ES-I3 (cell line): ENCODE measurements around the gene CGNL1.

Experiments
- H3K36me3 ChIP-seq: 2 replicates; pipeline ENCODE4 v1.6.1; 2013; ENCODE audit warnings: mild to moderate bottlenecking, low read length, control low read depth, moderate library complexity; ENCODE audit not compliant: insufficient read depth
- H3K4me1 ChIP-seq: 2 replicates; pipeline ENCODE4 v1.6.1; 2013; ENCODE audit warnings: mild to moderate bottlenecking, control low read depth, low read length; ENCODE audit not compliant: insufficient read depth
- H3K9ac ChIP-seq: 2 replicates; pipeline ENCODE4 v1.6.1; 2013; ENCODE audit warnings: low read depth, mild to moderate bottlenecking, low read length, moderate library complexity
- H3K9me3 ChIP-seq: 2 replicates; pipeline ENCODE4 v1.6.1; 2013; ENCODE audit warnings: mild to moderate bottlenecking, low read length, moderate library complexity; ENCODE audit not compliant: control insufficient read depth, insufficient read depth

Gene CGNL1

GRCh38 chr15:57385923-57386390 is 9.7 kb downstream of the CGNL1 start:
- Histone ChIP-seq H3K9ac (peak overlapping the region; percentile 34), H3K36me3 (no peaks in the 10 kb centered on the region), H3K4me1 (peaks cover 66% of the 10 kb centered on the region), H3K9me3 (no peaks in the 10 kb centered on the region)

- Histone ChIP-seq H3K9ac (peak overlapping the region; percentile 34; the same call in 1 of the 2 replicates), H3K9me3 (no peaks in the 10 kb centered on the region), H3K36me3 (no peaks in the 10 kb centered on the region), H3K4me1 (peaks cover 66% of the 10 kb centered on the region)
Measured at GRCh38 chr15:57386976-57387375, 10.7 kb downstream of the CGNL1 start.

DNA sequence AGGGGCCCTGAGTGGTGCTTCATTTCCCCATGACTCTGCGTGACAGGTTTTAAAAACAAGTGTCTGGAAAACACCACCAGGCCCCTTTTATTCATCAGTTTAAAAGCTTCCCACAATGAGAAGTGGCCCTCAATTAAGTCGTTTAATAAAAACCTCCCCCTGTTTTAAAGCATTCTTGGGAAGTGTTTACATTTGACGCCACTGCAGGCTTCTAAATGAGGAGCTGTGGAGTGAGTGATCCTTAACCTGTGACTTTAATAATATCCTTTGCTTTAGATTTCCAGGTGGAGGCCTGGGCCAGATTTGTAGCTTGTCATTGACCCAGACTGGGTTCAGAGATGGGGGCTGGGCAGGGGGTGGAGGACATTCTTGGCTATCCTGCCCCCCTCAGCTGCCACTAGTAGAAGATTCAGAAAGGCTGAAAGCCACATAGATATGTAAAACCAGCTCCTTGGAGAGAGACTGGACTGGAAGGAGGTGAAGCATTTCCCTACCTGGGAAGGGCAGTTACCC is 11.3 kb downstream of the CGNL1 start:
- Histone ChIP-seq H3K9ac (peak overlapping the region; percentile 38), H3K36me3 (no peaks in the 10 kb centered on the region), H3K9me3 (no peaks in the 10 kb centered on the region), H3K4me1 (peaks cover 60% of the 10 kb centered on the region)

- Histone ChIP-seq H3K9me3 (no peaks in the 10 kb centered on the region), H3K4me1 (peaks cover 53% of the 10 kb centered on the region), H3K36me3 (no peaks in the 10 kb centered on the region), H3K9ac (peak overlapping the region; percentile 38)
Measured at GRCh38 chr15:57388464-57388863, 12.2 kb downstream of the CGNL1 start.

DNA sequence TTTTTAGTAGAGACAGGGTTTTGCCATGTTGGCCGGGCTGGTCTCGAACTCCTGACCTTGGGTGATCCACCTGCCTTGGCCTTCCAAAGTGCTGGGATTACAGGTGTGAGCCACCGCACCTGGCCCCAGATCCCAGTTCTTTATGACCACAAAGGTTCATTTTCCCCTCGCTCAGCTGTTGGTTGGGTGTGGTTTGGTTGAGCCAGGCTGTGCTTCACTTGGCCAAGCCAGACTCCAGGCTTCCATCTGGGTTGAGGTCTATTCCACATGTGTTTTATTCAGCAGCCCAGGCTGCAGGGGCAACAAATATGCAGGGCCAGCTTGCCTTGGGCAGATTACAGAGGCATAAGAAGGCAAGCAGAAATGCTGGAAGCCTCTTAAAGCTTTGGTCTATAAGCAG is 13.7 kb downstream of the CGNL1 start:
- H3K36me3 ChIP-seq = no peaks in the 10 kb centered on the region
- no peaks in the 10 kb centered on the region for H3K9me3 ChIP-seq
- H3K4me1 ChIP-seq = peaks cover 50% of the 10 kb centered on the region
- no peak overlapping the region for H3K9ac ChIP-seq

DNA sequence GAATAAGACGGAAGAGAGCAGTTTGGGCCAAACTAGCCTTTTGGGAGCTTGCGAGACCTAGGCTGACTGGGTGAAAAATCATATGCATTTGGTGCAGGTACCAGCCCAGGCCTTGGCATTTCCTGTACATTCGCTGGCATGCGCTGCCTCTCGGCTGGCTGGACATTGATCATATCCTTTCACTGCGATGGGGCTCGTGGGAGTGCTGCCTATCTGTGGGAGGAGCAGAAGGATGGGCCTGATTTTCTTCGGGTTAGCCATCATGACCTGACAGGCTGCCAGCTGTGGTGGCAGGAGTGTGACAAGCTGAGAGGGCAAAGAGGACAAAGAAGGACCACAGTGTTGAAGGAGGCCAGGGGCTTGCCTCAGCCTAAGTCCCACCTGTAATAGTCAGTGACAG is 14.3 kb downstream of the CGNL1 start:
- Histone ChIP-seq H3K9ac (no peak overlapping the region), H3K9me3 (no peaks in the 10 kb centered on the region), H3K36me3 (no peaks in the 10 kb centered on the region), H3K4me1 (peaks cover 49% of the 10 kb centered on the region)

- Histone ChIP-seq H3K4me1 (peaks cover 40% of the 10 kb centered on the region), H3K9me3 (no peaks in the 10 kb centered on the region), H3K9ac (no peak overlapping the region), H3K36me3 (no peaks in the 10 kb centered on the region)
Measured at GRCh38 chr15:57391537-57391936, 15.2 kb downstream of the CGNL1 start.

DNA sequence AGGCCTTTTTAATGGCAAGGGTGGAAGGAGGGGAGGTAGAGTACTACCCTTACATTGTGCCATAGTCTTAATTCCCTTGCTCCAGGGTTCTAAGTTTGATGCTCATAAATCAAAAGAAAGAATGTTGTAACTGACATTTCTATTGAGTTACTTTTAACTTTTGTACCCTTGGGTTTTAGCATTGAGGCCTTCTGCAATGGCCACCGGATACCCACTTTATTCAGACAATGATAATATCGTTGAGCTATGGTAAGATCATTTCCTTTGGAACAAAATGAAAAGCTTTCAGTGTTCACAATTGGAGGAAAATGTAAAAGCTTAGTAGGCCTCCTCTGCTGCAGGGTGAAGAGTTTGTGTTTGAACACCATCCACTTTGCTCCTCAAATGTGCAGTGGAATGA is 16.8 kb downstream of the CGNL1 start:
- Histone ChIP-seq H3K4me1 (peaks cover 25% of the 10 kb centered on the region), H3K36me3 (no peaks in the 10 kb centered on the region), H3K9me3 (no peaks in the 10 kb centered on the region), H3K9ac (no peak overlapping the region)

DNA sequence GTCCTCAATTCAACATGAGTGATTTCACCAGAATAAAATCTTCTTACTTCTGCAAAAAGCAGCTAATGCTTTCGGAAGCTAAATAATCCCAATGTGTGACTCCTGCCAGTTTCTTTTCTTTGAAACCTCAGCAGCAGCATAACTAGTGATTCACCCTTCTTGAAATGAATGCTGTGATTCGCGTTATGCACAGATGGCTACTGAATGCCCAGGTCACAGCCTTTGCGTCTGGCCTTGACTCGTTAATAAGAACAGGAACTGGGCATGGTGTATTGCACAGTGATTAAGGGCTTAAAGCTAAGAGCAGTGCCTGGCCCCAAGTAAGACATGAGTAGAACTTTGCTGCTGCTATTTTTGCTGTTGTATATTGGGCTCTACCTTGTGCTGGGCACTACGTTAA is 19.0 kb downstream of the CGNL1 start:
- Histone ChIP-seq H3K4me1 (peaks cover 10% of the 10 kb centered on the region), H3K36me3 (no peaks in the 10 kb centered on the region)

GRCh38 chr15:57398336-57398735 is 22.0 kb downstream of the CGNL1 start:
- H3K36me3 ChIP-seq = no peaks in the 10 kb centered on the region
- no peak overlapping the region for H3K9ac ChIP-seq
- H3K4me1 ChIP-seq = peaks cover 17% of the 10 kb centered on the region
- H3K9me3 ChIP-seq = no peaks in the 10 kb centered on the region

More for the DNA sequence above, 19.0 kb downstream of the CGNL1 start:
- H3K9me3 ChIP-seq = no peaks in the 10 kb centered on the region
- no peak overlapping the region for H3K9ac ChIP-seq

GRCh38 chr15:57401546-57401945 is 25.2 kb downstream of the CGNL1 start:
- no peaks in the 10 kb centered on the region for H3K36me3 ChIP-seq
- H3K9me3 ChIP-seq = no peaks in the 10 kb centered on the region
- no peak overlapping the region for H3K9ac ChIP-seq
- H3K4me1 ChIP-seq = peaks cover 24% of the 10 kb centered on the region

- Histone ChIP-seq H3K4me1 (peaks cover 24% of the 10 kb centered on the region), H3K36me3 (no peaks in the 10 kb centered on the region), H3K9ac (no peak overlapping the region), H3K9me3 (no peaks in the 10 kb centered on the region)
Measured at GRCh38 chr15:57403017-57403416, 26.7 kb downstream of the CGNL1 start.

GRCh38 chr15:57403566-57404325 is 27.4 kb downstream of the CGNL1 start:
- Histone ChIP-seq H3K9ac (no peak overlapping the region), H3K4me1 (peaks cover 24% of the 10 kb centered on the region), H3K36me3 (no peaks in the 10 kb centered on the region), H3K9me3 (no peaks in the 10 kb centered on the region)

DNA sequence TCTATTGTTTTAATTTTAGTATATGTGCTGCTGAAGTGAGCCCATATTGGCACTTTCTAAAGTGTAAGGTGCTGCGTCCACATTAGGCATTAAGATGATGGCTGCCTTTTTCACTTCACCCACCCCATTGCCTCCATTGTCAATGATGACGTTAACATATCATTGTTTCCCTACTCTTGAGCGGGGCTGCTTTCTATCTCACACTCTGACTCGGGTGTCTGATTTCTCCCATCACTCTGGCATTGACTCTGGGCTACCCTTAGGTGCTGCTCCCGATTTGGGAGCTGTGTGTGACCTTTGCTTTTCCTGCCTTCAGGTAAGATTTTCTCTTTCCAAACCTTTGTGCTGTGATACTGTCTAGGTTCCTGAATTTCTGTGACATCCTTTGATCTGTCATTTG is 28.8 kb downstream of the CGNL1 start:
- H3K4me1 ChIP-seq = peaks cover 24% of the 10 kb centered on the region
- H3K9ac ChIP-seq = no peak overlapping the region
- no peaks in the 10 kb centered on the region for H3K9me3 ChIP-seq
- H3K36me3 ChIP-seq = no peaks in the 10 kb centered on the region

DNA sequence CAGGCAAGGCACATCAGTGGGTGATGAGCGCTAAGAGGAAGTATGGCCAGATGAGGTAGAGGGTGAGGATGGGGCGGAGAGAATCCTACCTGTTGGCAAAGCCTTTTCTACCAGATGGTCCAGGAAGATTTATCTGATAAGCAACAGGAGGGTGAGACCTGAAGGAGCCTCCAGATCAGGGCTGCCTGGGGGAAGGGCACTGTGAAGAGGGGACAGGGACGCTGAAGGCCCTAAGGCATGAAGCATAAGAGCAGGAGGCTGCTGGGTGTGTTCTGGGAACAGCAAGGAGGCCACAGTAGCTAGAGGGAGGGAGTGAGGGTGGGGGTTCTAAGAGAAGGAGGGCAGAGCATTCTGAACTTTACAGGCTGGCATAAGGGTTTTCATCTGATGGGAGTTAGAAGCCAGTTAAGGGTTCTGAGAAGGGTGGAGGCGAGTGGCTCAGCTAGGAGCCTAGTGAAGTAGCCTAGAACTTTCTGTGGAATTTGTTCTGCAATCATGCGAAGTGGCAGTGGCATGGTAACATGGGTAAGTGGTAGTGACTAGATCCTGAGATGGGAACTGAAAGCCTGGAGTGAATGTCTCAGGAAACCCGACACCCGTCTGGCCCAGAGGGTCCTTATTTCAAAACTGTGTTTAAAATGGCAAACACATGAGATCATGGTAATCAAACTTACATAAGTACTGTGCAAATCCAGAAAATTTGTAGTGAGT is 29.9 kb downstream of the CGNL1 start:
- no peaks in the 10 kb centered on the region for H3K9me3 ChIP-seq
- H3K9ac ChIP-seq = no peak overlapping the region
- H3K4me1 ChIP-seq = peaks cover 24% of the 10 kb centered on the region
- no peaks in the 10 kb centered on the region for H3K36me3 ChIP-seq
